GM12892 (cell line): ENCODE measurements around the gene SDK2.

Source experiments
- POLR2A ChIP-seq: IDR thresholded peaks from 2 replicates; pipeline ENCODE4 v1.6.1; 2011; ENCODE audit warnings: low read depth, low read length, control low read depth
- POLR2AphosphoS5 ChIP-seq: IDR thresholded peaks from 2 replicates; pipeline ENCODE4 v1.6.1; 2011; ENCODE audit warnings: low read depth, low read length, control low read depth
- TAF1 ChIP-seq: IDR thresholded peaks from 2 replicates; pipeline ENCODE4 v1.6.1; 2011; ENCODE audit warnings: low read depth, mild to moderate bottlenecking, control low read depth, low read length, borderline replicate concordance

DNA sequence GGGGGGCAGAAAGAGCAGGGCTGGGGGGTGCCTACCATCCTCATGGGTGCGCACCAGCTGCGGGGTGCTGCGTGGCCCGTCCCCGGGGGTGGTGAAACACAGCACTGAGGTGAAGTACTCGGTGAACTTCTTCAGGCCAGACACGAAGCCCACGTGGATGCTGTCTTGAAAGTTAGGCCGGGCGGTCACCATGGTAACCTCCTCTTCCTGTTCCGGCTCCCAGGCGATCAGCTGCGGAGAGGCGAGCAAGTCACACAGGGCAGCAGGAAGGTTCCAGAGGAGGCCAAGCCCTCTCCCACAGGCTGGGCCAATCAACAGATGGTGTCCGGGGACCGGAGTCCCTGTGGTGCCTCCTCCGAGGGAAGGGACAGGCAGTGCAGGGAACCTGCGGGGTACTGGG is 242.3 kb downstream of the SDK2 start:
- TF ChIP-seq POLR2A = no peak
- no peak for TF ChIP-seq POLR2AphosphoS5
- TF ChIP-seq TAF1 = no peak
